ENCODE results near the gene ATP9B.

- TF ChIP-seq POLR2A (IDR thresholded peaks at IDR 0.05), result no peak
- no peak for TF ChIP-seq EP300 (IDR thresholded peaks at IDR 0.05)
- TF ChIP-seq POLR2AphosphoS5 (IDR thresholded peaks at IDR 0.05), result no peak
- no peak for TF ChIP-seq CTCF (IDR thresholded peaks at IDR 0.05)
Measured at GRCh38 chr18:79200546-79201268, 131.5 kb downstream of the ATP9B start.

Measured in sigmoid colon (tissue), 4 donors.